Osteocyte (in vitro differentiated cells): Measurements from ENCODE around the gene GNAO1. TPM values are rescaled to one million over a fixed set of nuclear protein-coding genes. Genes with fewer than 3 reads are reported as not detected.

Experiments used
- DNase-seq: peaks from one replicate; pipeline ENCODE4 v3.0.0; 2021; ENCODE audit warnings: mixed read lengths; ENCODE audit not compliant: unreplicated experiment; ENCODE audit errors: extremely low spot score
- H3K27ac Mint-ChIP-seq: one replicate; pipeline ENCODE4 v1.8.0; 2021; ENCODE audit warnings: mild to moderate bottlenecking, mixed read lengths; ENCODE audit not compliant: unreplicated experiment
- H3K27me3 Mint-ChIP-seq: one replicate; pipeline ENCODE4 v1.8.0; 2021; ENCODE audit warnings: mixed read lengths; ENCODE audit not compliant: unreplicated experiment
- H3K36me3 Mint-ChIP-seq: one replicate; pipeline ENCODE4 v1.8.0; 2021; ENCODE audit warnings: mixed read lengths; ENCODE audit not compliant: unreplicated experiment
- H3K4me1 Mint-ChIP-seq: one replicate; pipeline ENCODE4 v1.8.0; 2021; ENCODE audit warnings: mixed read lengths; ENCODE audit not compliant: unreplicated experiment
- H3K4me3 Mint-ChIP-seq: one replicate; pipeline ENCODE4 v1.8.0; 2021; ENCODE audit warnings: mild to moderate bottlenecking, moderate library complexity, mixed read lengths; ENCODE audit not compliant: unreplicated experiment
- H3K9me3 Mint-ChIP-seq: one replicate; pipeline ENCODE4 v1.8.0; 2021; ENCODE audit warnings: mixed read lengths; ENCODE audit not compliant: unreplicated experiment
- CTCF ChIP-seq: fragments of 200-600 bp; sonication (generic); IDR thresholded peaks from 2 replicates; pipeline ENCODE4 v1.5.0; 2021; ENCODE audit warnings: antibody characterized with exemption, mild to moderate bottlenecking, moderate library complexity
- total RNA-seq: library from RNA; stranded (reverse); gene quantifications from 2 replicates; pipeline ENCODE4 v1.2.1, GENCODE V29; 2021

The GNAO1 gene
- total RNA-seq, 1 donor from 2014 or later, result 0.56 TPM

- Mint-ChIP-seq H3K27me3 (no peaks in the 10 kb centered on the region), H3K4me3 (peak overlapping the region; percentile 75), H3K4me1 (peaks cover 37% of the 10 kb centered on the region), H3K36me3 (peaks cover 6% of the 10 kb centered on the region), H3K27ac (peak overlapping the region; percentile 98), H3K9me3 (no peaks in the 10 kb centered on the region)
- peak; percentile 93 for DNase-seq
- peak; percentile 95 for TF ChIP-seq CTCF
Measured at GRCh38 chr16:56356276-56357240, 165.3 kb downstream of the GNAO1 start.

- H3K27ac Mint-ChIP-seq, result peak overlapping the region; percentile 98
- H3K4me1 Mint-ChIP-seq, result peaks cover 37% of the 10 kb centered on the region
- H3K36me3 Mint-ChIP-seq, result peaks cover 10% of the 10 kb centered on the region
- H3K9me3 Mint-ChIP-seq, result no peaks in the 10 kb centered on the region
- H3K27me3 Mint-ChIP-seq, result no peaks in the 10 kb centered on the region
- TF ChIP-seq CTCF, result no peak
- peak overlapping the region; percentile 75 for H3K4me3 Mint-ChIP-seq
- peak; percentile 83 for DNase-seq
Measured at GRCh38 chr16:56357241-56357764, 166.0 kb downstream of the GNAO1 start.

GRCh38 chr16:56357765-56358322 lies 166.6 kb downstream of the GNAO1 start:
- TF ChIP-seq CTCF, result no peak
- Mint-ChIP-seq H3K27me3 (no peaks in the 10 kb centered on the region), H3K4me3 (peak overlapping the region; percentile 75), H3K36me3 (peaks cover 15% of the 10 kb centered on the region), H3K9me3 (no peaks in the 10 kb centered on the region), H3K4me1 (peaks cover 37% of the 10 kb centered on the region), H3K27ac (peak overlapping the region; percentile 98)
- DNase-seq, result peak; percentile 79

GRCh38 chr16:56360117-56361008 lies 169.1 kb downstream of the GNAO1 start:
- Mint-ChIP-seq H3K9me3 (no peaks in the 10 kb centered on the region), H3K27ac (peak overlapping the region; percentile 15), H3K4me3 (no peak overlapping the region), H3K36me3 (peaks cover 21% of the 10 kb centered on the region), H3K4me1 (peaks cover 35% of the 10 kb centered on the region), H3K27me3 (no peaks in the 10 kb centered on the region)
- no peak for DNase-seq
- TF ChIP-seq CTCF, result no peak
